Sigmoid colon (tissue), 3 donors: ENCODE results near the gene KCNK13.

Experiments
- CTCF ChIP-seq, 4 experiments: fragments of 450-650 bp in 3 of 4; fragments of 200-600 bp in 1 of 4; IDR thresholded peaks; one replicate each; pipeline ENCODE4 v1.5.1; 2016 to 2019; ENCODE audit warnings: antibody characterized with exemption in 4 of 4, mild to moderate bottlenecking in 3 of 4, moderate library complexity in 2 of 4
- POLR2A ChIP-seq, 2 donors: fragments of 450-650 bp; IDR thresholded peaks; one replicate each; pipeline ENCODE4 v1.6.1; 2016; ENCODE audit warnings: antibody characterized with exemption in 2 of 2, mild to moderate bottlenecking in 2 of 2, moderate library complexity in 2 of 2

GRCh38 chr14:90139199-90139598 lies 77.4 kb downstream of the KCNK13 start:
- no peak for TF ChIP-seq POLR2A (IDR thresholded peaks at IDR 0.05)
- TF ChIP-seq CTCF (IDR thresholded peaks at IDR 0.05) = no peak
